Transverse colon (tissue), 3 donors: ENCODE measurements around the gene ITGAD.

Experiments used
- CTCF ChIP-seq, 5 experiments: fragments of 200-600 bp in 3 of 5; fragments of 450-650 bp in 2 of 5; sonication (generic) in 3 of 5; IDR thresholded peaks; 1 replicate in 2 of 5; 2 replicates in 3 of 5; pipeline ENCODE4 v1.5.1; 2016 to 2017; ENCODE audit warnings: antibody characterized with exemption in 5 of 5, inconsistent platforms in 3 of 5, mild to moderate bottlenecking in 2 of 5, moderate library complexity in 1 of 5
- POLR2A ChIP-seq: fragments of 450-650 bp; IDR thresholded peaks from one replicate; pipeline ENCODE4 v1.6.1; 2016; ENCODE audit warnings: antibody characterized with exemption, mild to moderate bottlenecking, moderate library complexity

GRCh38 chr16:31377210-31377903 is 15.8 kb upstream of the ITGAD start:
- TF ChIP-seq CTCF (IDR thresholded peaks at IDR 0.05) (no peak), POLR2A (no peak)
